Hematopoietic multipotent progenitor cell treated with erythropoietin and hydrocortisone succinate and interleukin-3 and kit ligand, for 4 days (in vitro differentiated cells): ENCODE measurements around the gene VPS33A.
"Not testable (repeated sequence)": the region's sequence is repeated elsewhere in the genome, so short reads cannot be mapped to it uniquely, and the experiment has no call there.

Source experiments
- DNase-seq: peaks from one replicate; pipeline ENCODE4 v3.0.0-alpha.2; 2015

Gene VPS33A

GRCh38 chr12:122266230-122266901 lies at the start of gene VPS33A:
Gene VPS33A (minus strand): TSS chr12:122266494. CDS start chr12:122266408, 86 bp downstream.
- DNase-seq, result peak; percentile 98

- DNase-seq, result no peak
Measured at GRCh38 chr12:122312926-122313325, 46.6 kb upstream of the VPS33A start.

GRCh38 chr12:122311696-122312095 lies 45.4 kb upstream of the VPS33A start:
- DNase-seq, result no peak

- no peak for DNase-seq
Measured at GRCh38 chr12:122310626-122311333, 44.5 kb upstream of the VPS33A start.

GRCh38 chr12:122309564-122310121 lies 43.3 kb upstream of the VPS33A start:
- DNase-seq, result peak; percentile 7

- no peak for DNase-seq
Measured at GRCh38 chr12:122308811-122309210, 42.5 kb upstream of the VPS33A start.

- DNase-seq, result peak; percentile 20
Measured at GRCh38 chr12:122306407-122306806, 40.1 kb upstream of the VPS33A start.

GRCh38 chr12:122304924-122305323 lies 38.6 kb upstream of the VPS33A start:
- DNase-seq, result no peak

GRCh38 chr12:122303068-122303467 lies 36.8 kb upstream of the VPS33A start:
- DNase-seq, result no peak

GRCh38 chr12:122298071-122298748 lies 31.9 kb upstream of the VPS33A start:
- no peak for DNase-seq

GRCh38 chr12:122297494-122297893 lies 31.2 kb upstream of the VPS33A start:
- DNase-seq, result no peak

GRCh38 chr12:122295877-122296276 lies 29.6 kb upstream of the VPS33A start:
- DNase-seq, result no peak

- no peak for DNase-seq
Measured at GRCh38 chr12:122293081-122293480, 26.8 kb upstream of the VPS33A start.

GRCh38 chr12:122291431-122291830 lies 25.1 kb upstream of the VPS33A start:
- DNase-seq, result no peak

GRCh38 chr12:122283680-122284079 lies 17.4 kb upstream of the VPS33A start:
- no peak for DNase-seq

GRCh38 chr12:122282061-122282460 lies 15.8 kb upstream of the VPS33A start:
- no peak for DNase-seq

GRCh38 chr12:122276242-122276641 lies 9.9 kb upstream of the VPS33A start:
- peak; percentile 69 for DNase-seq

- no peak for DNase-seq
Measured at GRCh38 chr12:122275459-122275858, 9.2 kb upstream of the VPS33A start.

- DNase-seq, result peak; percentile 49
Measured at GRCh38 chr12:122265886-122266229, 436 bp downstream of the VPS33A start.

- DNase-seq, result peak; percentile 39
Measured at GRCh38 chr12:122265476-122265875, 818 bp downstream of the VPS33A start.

GRCh38 chr12:122260735-122261134 lies 5.6 kb downstream of the VPS33A start:
- DNase-seq, result not testable (repeated sequence)

- DNase-seq, result not testable (repeated sequence)
Measured at GRCh38 chr12:122258939-122259338, 7.4 kb downstream of the VPS33A start.

- not testable (repeated sequence) for DNase-seq
Measured at GRCh38 chr12:122258462-122258861, 7.8 kb downstream of the VPS33A start.

- no peak for DNase-seq
Measured at GRCh38 chr12:122250536-122250935, 15.8 kb downstream of the VPS33A start.
